Hepatocyte (in vitro differentiated cells): ENCODE data around the gene WDR12.

ENCODE experiments used
- EZH2 ChIP-seq: fragments of 200-600 bp; sonication (generic); IDR thresholded peaks from 2 replicates; pipeline ENCODE4 v1.6.1; 2016; ENCODE audit warnings: antibody characterized with exemption, mild to moderate bottlenecking, borderline replicate concordance
- TF ChIP-seq, protein P1 (sequence below): fragments of 200-600 bp; sonication (generic); IDR thresholded peaks from 2 replicates; pipeline ENCODE4 v1.5.1; 2016; ENCODE audit warnings: antibody characterized with exemption, mild to moderate bottlenecking; ENCODE audit not compliant: poor library complexity

DNA sequence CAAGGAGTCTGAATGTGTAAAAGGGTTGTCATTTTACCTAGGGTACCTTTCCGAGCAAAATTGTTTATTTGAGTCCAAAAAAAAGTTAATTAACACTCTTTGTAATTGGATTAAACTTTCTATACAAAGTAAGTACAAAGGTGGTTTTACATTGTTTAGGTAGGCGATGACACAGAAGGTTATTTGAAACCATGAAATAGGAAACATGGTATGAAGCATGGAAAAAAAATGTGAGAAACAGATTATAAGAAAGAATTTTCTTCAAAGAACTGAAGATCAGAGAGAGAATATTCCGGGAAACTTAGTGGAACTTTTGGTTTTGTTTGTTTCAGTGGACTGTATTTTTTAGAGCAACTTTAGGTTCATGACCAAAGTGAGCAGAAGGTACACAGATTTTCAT, 33.3 kb upstream of the WDR12 start:
- TF ChIP-seq EZH2 = no peak
- TF ChIP-seq, protein P1, sequence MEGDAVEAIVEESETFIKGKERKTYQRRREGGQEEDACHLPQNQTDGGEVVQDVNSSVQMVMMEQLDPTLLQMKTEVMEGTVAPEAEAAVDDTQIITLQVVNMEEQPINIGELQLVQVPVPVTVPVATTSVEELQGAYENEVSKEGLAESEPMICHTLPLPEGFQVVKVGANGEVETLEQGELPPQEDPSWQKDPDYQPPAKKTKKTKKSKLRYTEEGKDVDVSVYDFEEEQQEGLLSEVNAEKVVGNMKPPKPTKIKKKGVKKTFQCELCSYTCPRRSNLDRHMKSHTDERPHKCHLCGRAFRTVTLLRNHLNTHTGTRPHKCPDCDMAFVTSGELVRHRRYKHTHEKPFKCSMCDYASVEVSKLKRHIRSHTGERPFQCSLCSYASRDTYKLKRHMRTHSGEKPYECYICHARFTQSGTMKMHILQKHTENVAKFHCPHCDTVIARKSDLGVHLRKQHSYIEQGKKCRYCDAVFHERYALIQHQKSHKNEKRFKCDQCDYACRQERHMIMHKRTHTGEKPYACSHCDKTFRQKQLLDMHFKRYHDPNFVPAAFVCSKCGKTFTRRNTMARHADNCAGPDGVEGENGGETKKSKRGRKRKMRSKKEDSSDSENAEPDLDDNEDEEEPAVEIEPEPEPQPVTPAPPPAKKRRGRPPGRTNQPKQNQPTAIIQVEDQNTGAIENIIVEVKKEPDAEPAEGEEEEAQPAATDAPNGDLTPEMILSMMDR = no peak
